Fibroblast of skin of scalp (primary cell): ENCODE measurements around the gene MAGI1.
A peak's percentile ranks its signal among the peaks of the same experiment; 100 is the strongest.
"Not testable (repeated sequence)": the region's sequence is repeated elsewhere in the genome, so short reads cannot be mapped to it uniquely, and the experiment has no call there.

Experiments
- DNase-seq: peaks from one replicate; pipeline ENCODE4 v3.0.0-alpha.2; 2013

The MAGI1 gene

DNA sequence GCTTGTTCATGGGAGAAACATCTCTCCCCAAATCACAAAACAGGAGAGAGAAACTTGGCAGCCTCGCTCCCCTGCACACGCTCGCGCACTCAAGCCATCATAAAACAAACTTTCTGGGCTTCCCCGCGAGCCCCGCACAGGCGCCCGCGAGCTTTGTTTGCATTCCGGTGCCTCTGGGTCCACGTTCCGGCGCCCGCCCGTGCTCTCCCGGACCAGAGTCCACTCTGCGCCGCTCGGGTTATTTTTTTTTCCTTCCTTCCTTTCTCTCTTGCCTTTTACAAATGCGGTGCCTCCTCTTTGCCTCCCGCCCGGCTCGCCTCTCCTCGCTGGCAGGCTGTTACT lies 363 bp downstream of the MAGI1 start:
- no peak for DNase-seq

DNA sequence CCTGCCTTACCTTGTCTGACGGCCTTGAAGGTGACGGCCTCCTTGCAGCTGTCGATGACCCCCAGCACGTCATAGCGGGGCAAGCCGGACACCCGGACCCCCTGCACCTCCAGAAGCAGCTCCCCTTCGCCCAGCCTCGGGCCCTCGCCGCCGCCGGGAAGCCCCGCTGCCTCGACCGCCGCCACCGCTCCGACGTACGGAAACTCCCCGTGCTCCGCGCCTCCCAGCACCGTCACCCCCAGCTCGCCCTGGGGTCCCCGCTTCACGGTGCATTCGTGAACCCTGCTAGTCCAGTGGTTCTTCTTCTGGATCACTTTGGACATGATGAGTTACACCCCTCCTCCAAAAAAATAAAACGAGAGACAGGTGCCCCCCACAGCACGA lies 740 bp downstream of the MAGI1 start:
- DNase-seq: no peak

DNA sequence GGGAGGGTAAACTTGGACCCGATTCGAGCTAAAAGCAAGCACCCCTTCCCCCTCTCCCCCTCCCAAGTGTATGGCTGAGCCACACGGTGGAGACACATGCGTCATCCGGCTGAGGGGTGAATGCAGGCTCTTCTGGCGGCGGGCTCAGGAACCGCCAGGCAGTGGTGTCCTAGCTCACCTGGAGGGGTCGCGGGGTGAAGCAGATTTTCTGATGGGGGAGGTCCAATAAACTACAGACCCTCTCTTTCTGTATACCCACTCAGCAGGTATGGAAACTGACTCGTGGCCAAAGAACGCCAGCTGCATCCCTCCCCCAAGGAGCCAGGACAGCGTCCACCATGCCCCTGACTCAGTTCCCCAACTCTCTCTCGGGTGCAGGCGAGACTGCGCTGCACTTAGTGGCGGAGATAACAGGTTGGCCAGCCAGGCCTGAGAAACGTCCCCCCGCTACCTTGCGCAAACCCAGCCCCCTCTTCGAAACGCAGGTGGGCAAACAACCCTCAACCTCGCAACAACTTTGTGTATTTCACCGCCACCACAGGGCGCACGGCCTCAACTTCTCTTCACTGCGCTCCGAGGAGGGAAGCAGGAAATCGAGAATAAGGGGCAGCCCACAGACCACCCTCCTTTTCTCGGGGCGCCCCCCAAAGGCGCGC lies 1.3 kb downstream of the MAGI1 start:
- peak; percentile 61 for DNase-seq

DNA sequence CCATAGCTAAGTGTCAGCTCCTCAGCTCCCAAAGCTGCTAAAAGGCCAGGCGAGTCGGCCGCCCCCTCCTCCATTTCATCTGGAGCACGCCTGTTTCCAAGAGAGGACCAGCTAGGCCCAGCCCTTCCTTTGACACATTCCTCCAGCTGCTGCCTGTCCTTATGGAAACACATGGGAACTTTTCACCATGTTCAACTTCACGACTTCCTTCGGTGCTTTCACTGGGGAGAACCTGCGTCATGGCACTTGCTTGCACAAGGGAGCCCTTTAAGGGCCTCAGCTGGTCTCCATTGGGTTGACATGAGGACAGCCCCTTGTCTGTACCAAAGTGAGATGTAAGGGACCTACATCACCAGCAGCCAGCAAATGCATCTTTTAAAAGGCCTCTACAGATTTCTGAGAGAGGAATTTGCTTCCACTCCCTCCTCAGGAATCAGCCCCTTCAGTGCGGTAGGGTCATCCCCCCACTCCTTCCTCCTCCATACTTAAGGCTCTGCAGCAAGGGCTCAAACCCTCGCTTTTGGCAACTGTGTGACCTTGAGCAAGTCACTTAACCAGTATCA lies 2.1 kb downstream of the MAGI1 start:
- DNase-seq: peak; percentile 49

DNA sequence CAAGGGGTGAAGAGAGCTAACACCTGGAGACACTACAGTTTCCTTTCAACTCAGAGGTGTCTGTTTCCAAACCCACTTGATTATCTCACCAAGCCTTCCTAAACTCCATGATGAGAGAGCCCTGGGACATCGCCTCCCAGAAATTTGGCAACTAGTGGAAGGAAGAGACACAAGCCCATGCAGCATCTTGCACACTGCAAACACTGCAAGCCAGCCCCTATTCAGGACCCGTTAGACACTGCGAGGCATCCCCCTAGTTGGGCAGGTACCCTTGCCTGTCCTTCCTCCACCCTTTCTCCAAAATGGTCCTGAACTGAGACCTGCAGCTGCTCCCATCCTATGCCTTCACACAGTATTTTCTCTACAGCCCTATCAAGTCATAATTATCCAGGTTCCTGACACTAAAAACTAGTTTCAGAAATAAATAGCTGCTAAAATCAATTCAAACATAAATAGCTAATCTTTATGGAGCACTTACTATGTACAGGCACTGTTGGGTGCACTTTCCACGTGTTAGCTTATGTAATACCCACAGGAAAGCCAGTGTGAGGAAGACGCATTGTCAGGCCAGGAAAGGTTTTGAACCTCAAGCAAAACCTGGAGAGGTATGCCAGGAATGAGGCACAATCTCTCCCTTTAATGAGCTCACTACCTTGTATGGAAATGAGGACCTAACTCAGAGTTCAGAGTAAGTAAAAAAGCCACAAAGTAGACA lies 2.8 kb downstream of the MAGI1 start:
- DNase-seq: no peak

DNA sequence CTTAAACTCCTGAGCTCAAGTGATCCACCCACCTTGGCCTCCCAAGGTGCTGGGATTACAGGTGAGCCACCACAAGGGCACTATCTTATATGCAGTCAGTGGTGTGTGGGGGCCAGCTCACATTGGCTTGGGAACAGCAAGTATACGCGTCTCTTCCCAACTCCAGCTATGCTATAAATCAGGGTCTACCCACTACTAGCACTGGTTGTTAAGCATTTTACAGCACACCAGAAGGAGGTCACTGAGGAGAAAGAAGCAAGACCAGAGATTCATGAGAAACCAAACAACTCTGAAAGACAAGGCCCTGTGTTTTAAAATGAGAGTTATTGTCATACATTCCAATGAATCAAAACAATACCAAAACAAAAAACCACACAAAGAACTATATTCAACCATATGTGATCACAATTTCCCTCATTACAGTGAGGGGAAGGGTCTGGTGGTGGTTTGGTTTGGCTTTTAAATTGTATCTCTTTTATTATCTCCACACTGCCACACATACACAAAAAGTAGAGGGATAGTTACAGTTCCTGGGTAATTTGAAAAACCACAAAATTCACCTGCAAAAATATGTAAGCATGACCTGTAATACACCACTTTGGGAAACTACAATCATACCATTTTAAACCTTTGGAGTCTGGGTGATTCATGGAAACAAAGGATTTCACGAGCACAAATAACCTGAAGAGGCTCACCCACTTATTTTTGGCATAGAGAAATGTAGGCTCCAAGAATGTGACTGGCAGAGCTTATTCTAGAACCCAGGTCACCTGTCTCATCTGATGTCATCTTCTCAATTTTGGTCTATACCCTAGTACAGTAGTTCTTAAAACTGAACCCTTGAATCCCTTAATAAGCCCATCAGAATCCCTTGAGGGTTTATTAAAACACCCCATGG lies 5.2 kb downstream of the MAGI1 start:
- no peak for DNase-seq

DNA sequence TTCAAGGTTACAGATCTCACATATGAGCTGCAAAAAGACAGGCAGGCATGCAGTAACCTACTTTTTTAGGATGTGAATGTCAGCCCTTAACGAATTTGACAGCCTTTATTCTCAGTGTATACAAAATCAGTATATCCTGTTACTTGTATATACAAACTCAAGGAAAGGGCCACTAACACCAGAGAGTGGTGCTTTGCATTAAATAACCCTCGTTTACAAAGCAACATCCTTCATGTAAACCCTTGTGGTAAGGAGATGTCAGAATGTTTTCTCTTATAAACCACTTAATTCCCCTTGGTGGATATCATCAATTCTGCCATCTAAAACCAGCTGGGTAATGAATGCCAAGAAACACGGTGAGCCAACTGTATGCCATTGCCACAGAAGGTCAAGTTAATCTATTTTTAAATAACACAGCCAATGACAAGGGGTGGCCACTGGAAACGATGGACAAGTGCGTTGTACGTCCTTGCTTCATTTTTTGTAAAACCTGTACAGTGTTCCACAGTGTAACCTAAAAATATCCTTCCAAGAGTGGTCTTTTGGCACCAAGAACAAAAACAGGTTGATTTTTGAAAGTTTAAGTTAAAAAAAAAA lies 7.5 kb downstream of the MAGI1 start:
- no peak for DNase-seq

DNA sequence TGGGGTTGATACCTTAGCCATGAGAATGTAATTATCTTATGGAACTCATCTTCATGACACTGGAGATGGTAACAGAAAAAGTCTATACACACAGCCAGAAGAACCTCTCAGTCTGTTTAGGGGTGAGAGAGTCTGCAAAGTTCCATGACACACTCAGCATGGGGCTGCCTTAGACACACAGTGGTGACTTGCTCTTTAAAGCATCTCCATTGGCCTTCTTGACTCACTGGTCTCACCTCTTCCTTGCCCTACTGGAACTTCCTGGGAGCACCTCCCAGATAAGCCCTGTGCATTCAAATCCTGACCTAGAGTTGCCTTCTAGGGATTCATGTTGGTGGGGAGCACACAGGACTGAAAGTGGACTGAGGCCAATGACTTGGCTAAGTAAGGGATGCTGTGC lies 9.3 kb downstream of the MAGI1 start:
- DNase-seq: no peak

DNA sequence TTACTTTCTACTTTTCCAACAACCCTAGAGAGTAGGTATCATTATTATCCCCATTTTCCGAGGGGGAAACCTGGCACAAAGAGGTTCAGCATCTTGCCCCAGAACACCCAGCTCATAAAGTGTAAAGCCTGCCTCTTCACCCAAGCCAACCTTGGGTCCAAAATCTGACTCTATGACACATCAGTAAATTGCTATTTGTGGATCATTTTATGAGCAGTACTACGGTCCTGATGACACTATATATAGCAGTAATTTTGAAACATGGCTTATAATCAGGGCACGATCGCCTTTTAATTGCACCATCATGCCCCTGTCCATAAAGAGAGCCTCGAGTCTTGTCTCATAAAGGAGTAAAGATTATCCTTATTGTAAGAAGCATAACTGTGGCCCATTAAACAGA lies 9.7 kb downstream of the MAGI1 start:
- no peak for DNase-seq

DNA sequence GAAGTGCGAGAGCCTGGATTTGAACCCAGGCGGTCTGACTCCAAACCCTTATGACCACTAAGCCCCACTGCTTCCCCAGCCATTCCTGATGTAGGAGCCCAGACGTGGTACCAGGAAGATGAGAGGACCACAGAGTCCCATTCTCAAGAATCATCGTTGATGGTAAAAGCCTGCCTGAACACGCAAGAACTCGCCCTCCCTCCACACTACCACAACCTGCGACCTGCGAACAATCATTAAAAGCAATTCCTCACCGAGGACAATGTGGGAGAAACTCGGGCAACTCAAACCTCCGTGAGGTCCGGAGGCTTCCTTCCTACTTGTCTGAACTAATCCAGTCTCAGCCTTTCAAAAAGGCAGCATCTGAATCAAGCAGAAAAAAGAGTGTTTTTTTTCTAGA lies 10.3 kb downstream of the MAGI1 start:
- no peak for DNase-seq

DNA sequence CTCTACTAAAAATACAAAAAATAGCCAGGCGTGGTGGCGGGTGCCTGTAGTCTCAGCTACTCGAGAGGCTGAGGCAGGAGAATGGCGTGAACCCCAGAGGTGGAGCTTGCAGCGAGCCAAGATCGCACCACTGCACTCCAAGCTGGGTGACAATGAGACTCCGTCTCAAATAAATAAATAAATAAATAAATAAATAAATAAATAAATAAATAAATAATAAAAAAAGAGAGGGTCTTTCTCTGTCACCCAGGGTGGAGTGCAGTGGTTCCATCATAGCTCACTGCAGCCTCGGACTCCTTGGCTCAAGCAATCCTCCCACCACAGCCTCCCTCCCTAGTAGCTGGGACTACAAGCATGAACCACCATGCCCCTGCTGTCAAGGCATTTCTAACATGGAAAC lies 11.6 kb downstream of the MAGI1 start:
- DNase-seq: not testable (repeated sequence)

DNA sequence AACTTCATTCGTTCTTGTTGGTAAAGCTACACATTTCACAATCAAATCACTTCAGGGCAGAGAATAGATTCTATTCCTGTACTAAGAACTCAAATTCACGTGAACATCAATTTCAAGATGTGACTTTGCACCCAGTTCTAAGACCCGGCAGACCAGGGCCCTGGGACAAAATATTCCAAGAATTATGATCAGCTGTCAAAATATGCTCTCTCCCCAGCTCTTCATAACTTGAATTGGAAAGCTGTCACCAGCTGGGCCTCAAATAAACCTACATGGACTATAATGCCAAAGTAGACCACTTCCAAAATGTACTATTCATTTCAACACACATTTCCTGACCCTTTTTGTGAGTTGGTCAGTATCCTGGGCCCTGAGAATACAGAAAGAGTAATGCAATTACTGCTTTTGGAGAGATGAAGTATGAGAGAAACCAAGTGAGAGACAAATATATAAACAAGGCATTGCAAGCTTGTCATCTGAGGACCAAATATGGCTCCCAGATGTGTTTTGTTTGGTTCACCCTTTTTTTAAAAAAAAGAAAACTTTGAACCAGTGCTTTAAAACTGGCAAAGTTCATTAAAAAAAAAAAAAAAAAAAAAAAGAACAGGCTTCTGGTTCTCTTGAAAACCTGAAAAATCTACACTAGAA lies 14.9 kb downstream of the MAGI1 start:
- peak; percentile 63 for DNase-seq

DNA sequence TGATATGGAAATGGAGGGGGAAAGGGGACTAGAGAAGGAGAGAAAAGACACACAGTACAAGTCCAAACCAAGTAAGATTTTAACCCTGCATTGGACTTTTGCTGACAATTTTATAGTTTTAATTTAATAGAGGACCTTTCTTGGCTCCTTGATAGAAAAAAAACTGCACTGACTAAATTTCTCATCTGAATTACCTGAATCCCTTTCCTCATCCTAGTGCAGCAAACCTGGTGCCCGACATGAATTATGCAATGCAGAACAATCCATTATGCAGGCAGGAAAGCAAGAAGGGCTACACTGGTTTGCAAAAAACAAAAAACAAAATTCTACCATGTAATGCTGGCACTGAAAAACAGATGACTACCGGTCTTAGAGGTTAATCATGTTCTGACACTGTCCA lies 15.5 kb downstream of the MAGI1 start:
- no peak for DNase-seq

DNA sequence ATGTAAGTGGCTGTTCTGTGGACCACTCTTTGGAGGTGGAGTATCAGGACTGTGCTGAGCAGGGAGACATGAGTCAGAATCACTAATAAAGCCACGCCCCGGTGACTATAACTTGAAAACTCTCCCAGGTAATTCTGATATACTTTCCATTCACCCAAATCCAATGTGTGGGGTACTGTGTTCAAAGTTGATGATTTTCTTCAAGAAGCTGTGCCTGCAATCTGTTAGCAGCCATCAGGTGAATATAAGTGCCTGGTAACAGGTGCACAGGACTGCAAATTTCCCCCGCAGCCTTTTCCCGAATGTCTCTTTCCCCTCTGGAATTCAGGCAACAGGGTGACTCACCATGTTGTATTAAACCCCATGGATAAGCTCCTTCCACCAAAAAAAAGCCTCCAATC lies 17.0 kb downstream of the MAGI1 start:
- DNase-seq: no peak

DNA sequence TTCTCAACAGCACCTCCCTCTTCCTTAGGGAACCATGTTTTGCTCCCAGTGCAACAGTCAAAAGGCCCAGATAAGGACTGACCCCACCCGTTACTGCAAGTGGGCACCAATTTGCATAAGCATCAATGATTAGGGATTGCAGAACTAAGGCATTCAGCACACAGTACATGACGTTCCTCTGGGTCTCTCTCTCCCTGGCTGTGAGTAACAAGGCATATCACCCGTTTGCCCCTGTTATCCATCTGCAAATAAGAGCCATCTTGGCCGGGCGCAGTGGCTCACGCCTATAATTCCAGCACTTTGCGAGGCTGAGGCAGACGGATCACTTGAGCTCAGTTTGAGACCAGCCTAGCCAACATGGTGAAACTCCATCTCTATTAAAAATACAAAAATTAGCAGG lies 18.8 kb downstream of the MAGI1 start:
- no peak for DNase-seq

DNA sequence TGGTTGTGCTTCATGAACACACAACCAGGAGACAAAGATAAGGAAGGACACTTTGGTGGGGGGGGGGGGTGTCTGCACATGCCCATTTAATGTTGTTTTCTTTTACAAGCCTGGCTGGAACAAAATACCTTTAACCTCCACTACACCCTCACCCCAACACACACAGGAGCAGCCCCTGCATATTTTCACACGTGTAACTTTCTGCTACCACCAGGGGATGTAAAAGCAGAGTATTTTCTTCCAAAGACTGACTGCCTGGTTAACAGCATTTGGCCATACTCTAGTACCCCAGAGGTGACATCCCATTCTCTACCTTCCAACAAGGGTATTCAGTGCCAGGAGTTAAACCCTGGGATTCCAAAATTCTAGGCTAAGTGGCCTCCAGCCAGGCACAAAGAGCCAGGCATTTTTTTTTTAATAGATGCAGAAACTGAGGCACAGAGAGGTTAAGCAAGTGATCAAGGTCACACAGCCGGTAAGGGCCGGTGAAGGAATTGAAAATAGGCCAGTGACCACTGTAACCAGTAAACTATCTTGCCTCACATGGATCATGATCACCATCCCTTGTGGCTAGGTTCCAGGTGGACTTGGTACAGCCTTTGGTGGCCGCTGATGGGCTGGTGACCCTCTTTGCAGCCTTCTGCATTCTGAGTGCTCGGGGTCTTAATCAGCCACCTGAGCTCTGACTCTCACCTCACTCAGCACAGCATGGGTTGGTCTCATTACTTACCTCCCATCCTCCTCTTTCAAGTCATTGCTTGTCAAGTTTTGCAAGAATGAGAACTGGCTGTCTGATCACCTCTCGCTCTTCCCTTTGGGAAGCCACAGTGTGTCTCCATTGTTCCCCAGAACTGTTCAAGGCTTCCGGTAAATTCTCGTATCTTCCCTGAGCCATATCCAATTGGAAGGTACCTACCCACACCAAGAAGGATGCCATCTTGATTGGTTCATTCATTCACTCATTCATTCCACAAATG lies 20.4 kb downstream of the MAGI1 start:
- no peak for DNase-seq

DNA sequence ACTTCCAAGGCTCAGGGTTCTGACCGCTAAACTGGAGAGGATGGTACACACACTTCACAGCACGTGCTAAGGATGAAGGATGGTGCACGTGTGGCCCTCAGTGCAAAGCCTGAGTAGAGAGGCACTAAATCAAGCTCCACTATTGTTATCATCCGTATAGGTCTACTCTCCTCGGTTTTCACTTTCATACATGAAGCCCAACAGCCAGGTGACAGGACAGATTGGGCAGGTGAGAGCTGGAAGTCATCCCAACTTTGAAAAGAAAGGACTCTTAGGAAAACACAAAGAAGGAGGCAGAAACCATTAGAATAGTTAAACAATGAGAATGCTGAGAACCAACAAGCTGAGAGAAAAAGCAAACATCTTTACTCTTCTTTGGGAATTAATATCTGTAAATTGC lies 21.1 kb downstream of the MAGI1 start:
- no peak for DNase-seq

DNA sequence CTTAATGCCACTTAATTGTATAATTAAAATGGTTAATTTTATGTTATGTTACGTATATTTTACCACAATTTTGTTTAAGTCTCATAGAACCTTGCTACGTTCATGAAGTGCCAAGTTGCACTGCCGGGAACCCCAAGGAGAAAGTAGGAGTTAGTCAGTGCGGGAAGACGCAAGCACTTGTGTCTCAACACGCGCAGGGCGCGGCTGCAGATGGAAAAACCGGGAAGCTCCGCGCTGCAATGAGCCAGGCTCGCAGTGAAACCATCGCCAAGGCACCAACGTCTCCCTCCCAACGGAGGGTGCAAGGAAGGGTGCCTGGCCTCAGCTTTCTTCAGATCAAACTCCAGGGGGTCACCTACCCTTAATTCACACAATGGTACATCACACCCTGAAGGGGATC lies 21.6 kb downstream of the MAGI1 start:
- no peak for DNase-seq

DNA sequence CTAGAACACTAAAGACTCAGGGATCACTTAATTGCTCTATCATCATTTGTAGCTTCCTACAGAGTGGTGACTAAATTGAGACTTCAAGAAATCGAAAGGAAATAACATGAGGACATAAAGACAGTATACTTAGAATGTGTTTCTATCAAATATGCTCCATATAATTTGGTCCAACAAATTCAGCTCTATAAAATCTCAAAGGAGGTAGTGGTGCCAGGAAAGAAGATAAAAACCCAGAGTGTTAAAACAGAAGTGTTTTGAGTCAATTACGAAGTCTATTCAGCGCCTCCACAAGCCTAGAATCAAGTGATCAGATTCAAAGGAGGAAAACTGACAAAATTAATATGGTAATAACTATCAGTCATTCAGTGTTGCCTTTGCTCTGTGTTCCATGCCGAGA lies 22.9 kb downstream of the MAGI1 start:
- DNase-seq: no peak

DNA sequence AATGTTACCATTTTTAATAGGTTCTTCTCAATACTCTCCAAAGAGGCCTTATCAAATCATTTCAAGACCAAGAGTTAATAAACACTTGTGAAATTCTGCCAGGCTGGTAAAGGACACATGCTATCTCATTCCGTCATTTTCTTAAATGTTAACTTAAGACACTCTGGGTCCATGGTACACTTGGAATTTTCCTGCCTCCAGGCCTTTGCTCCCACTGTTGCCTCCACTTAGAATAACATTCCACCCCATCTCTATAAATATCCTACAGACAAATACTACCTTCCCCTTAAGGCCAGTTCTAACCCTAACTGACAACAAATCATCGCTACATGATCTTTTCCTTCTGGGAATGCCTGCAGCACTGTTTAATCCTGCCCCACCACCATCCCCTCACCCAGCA lies 24.1 kb downstream of the MAGI1 start:
- no peak for DNase-seq

DNA sequence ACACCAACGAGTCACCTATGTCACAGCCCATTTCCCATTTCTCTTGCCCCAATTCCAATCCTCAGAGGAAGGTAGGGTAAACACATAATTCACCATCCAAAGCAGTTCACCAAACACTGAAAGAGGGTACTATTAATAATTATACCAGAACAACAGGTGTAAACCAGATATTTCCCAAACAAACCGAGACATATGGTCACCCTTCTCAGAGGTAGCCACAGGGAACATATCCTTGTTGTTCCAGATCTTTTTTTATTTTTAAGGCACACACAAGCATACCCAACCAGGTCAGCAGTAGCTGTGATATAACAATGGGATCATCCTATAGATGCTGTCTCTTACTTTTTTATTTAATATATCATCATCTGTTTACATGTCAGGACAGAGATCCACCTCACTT lies 24.7 kb downstream of the MAGI1 start:
- DNase-seq: no peak
